ENCODE measurements around the gene AREL1.

DNA sequence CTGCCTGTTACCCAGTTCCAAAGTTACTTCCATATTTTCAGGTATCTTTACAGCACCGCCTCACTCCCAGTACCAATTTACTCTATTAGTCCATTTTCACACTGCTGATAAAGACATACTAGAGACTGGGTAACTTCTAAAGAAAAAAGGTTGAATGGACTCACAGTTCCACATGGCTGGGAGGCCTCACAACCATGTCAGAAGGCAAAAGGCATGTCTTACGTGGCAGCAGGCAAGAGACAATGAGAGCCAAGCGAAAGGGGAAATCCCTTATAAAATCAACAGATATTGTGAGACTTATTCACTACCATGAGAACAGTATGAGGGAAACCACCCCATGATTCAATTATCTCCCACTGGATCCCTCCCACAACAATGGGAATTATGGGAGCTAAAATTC, 9.8 kb downstream of the AREL1 start:
- TF ChIP-seq, protein P1, sequence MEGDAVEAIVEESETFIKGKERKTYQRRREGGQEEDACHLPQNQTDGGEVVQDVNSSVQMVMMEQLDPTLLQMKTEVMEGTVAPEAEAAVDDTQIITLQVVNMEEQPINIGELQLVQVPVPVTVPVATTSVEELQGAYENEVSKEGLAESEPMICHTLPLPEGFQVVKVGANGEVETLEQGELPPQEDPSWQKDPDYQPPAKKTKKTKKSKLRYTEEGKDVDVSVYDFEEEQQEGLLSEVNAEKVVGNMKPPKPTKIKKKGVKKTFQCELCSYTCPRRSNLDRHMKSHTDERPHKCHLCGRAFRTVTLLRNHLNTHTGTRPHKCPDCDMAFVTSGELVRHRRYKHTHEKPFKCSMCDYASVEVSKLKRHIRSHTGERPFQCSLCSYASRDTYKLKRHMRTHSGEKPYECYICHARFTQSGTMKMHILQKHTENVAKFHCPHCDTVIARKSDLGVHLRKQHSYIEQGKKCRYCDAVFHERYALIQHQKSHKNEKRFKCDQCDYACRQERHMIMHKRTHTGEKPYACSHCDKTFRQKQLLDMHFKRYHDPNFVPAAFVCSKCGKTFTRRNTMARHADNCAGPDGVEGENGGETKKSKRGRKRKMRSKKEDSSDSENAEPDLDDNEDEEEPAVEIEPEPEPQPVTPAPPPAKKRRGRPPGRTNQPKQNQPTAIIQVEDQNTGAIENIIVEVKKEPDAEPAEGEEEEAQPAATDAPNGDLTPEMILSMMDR (IDR thresholded peaks at IDR 0.05; ENCODE audit: insufficient read depth, low read depth, low read length): no peak
- no peak for TF ChIP-seq EZH2 (IDR thresholded peaks at IDR 0.05; ENCODE audit: insufficient read depth, low read length)

Data from astrocyte (in vitro differentiated cells and primary cell).